CD14-positive monocyte (primary cell): ENCODE data around the gene HHEX. TPM values are rescaled to one million over a fixed set of nuclear protein-coding genes. Genes with fewer than 3 reads are reported as not detected.

ENCODE experiments used
- DNase-seq, 3 donors: peaks; one replicate each; pipeline ENCODE4 v3.0.0-alpha.2; 2011 to 2022
- H2AFZ ChIP-seq: 2 replicates; pipeline ENCODE4 v1.6.0; 2012; ENCODE audit warnings: mild to moderate bottlenecking, low read depth, low read length, inconsistent platforms; ENCODE audit not compliant: insufficient read depth, poor library complexity, severe bottlenecking
- H3K27ac ChIP-seq, 2 donors: 1 replicate in 1 of 2; 2 replicates in 1 of 2; pipeline ENCODE4 v1.5.1; 2012 to 2013; ENCODE audit warnings: low read length in 2 of 2, control low read depth in 1 of 2, inconsistent platforms in 1 of 2, low read depth in 1 of 2, mild to moderate bottlenecking in 1 of 2
- H3K27me3 ChIP-seq, 2 donors: one replicate each; pipeline versions ENCODE4 v1.6.0 to v1.6.1; 2011 to 2013; ENCODE audit warnings: low read length in 2 of 2; ENCODE audit not compliant: control insufficient read depth in 2 of 2, insufficient read depth in 2 of 2
- H3K36me3 ChIP-seq, 2 donors: replicated peaks in 1 of 2; 1 replicate in 1 of 2; 2 replicates in 1 of 2; pipeline versions ENCODE4 v1.5.1 to v1.6.1; 2012 to 2013; ENCODE audit warnings: low read length in 2 of 2, control low read depth in 1 of 2, inconsistent platforms in 1 of 2, mild to moderate bottlenecking in 1 of 2; ENCODE audit not compliant: insufficient read depth in 2 of 2, control insufficient read depth in 1 of 2
- H3K4me1 ChIP-seq, 2 donors: 1 replicate in 1 of 2; 2 replicates in 1 of 2; pipeline versions ENCODE4 v1.5.1 to v1.6.1; 2012 to 2013; ENCODE audit warnings: low read length in 2 of 2, control low read depth in 1 of 2, inconsistent platforms in 1 of 2, mild to moderate bottlenecking in 1 of 2, moderate library complexity in 1 of 2; ENCODE audit not compliant: insufficient read depth in 2 of 2, control insufficient read depth in 1 of 2
- H3K4me2 ChIP-seq: replicated peaks from 2 replicates; pipeline ENCODE3; 2012; ENCODE audit warnings: low read length, moderate library complexity, mild to moderate bottlenecking; ENCODE audit not compliant: poor library complexity, severe bottlenecking; ENCODE audit errors: extremely low read depth
- H3K4me3 ChIP-seq, 3 experiments: fragments of 200-600 bp in 1 of 3; sonication (generic) in 1 of 3; replicated peaks in 1 of 3; 1 replicate in 2 of 3; 2 replicates in 1 of 3; pipeline ENCODE4 v1.5.1; 2011 to 2013; ENCODE audit warnings: low read length in 3 of 3, mild to moderate bottlenecking in 3 of 3, control low read depth in 2 of 3, low read depth in 2 of 3, inconsistent platforms in 1 of 3, moderate library complexity in 1 of 3
- H3K79me2 ChIP-seq: 2 replicates; pipeline ENCODE4 v1.6.0; 2012; ENCODE audit warnings: mild to moderate bottlenecking, control low read depth, inconsistent platforms, low read length, moderate library complexity; ENCODE audit not compliant: insufficient read depth
- H3K9ac ChIP-seq: 2 replicates; pipeline ENCODE4 v1.6.0; 2017; ENCODE audit warnings: low read length, mild to moderate bottlenecking; ENCODE audit not compliant: insufficient read depth, poor library complexity, severe bottlenecking
- H3K9me3 ChIP-seq, 2 donors: replicated peaks in 1 of 2; 1 replicate in 1 of 2; 2 replicates in 1 of 2; pipeline versions ENCODE4 v1.5.1 to v1.6.1; 2012 to 2013; ENCODE audit warnings: low read length in 2 of 2, control low read depth in 1 of 2; ENCODE audit not compliant: control insufficient read depth in 1 of 2, insufficient read depth in 1 of 2
- H4K20me1 ChIP-seq: 2 replicates; pipeline ENCODE4 v1.6.0; 2012; ENCODE audit warnings: mild to moderate bottlenecking, low read length, control low read depth, moderate library complexity; ENCODE audit not compliant: insufficient read depth
- H3K27ac Mint-ChIP-seq, 7 donors: one replicate each; pipeline ENCODE4 v1.8.0; 2020; ENCODE audit warnings: mild to moderate bottlenecking in 7 of 7, mixed read lengths in 7 of 7, moderate library complexity in 6 of 7, inconsistent platforms in 2 of 7
- H3K27me3 Mint-ChIP-seq, 3 donors: one replicate each; pipeline ENCODE4 v1.8.0; 2021 to 2022; ENCODE audit warnings: low read depth in 3 of 3, mild to moderate bottlenecking in 3 of 3, mixed read lengths in 3 of 3, moderate library complexity in 3 of 3, inconsistent platforms in 1 of 3
- H3K36me3 Mint-ChIP-seq, 2 donors: one replicate each; pipeline ENCODE4 v1.8.0; 2020; ENCODE audit warnings: mixed read lengths in 2 of 2, inconsistent platforms in 1 of 2, mild to moderate bottlenecking in 1 of 2
- H3K4me1 Mint-ChIP-seq: one replicate; pipeline ENCODE4 v1.8.0; 2020; ENCODE audit warnings: mild to moderate bottlenecking, mixed read lengths
- H3K4me3 Mint-ChIP-seq, 2 donors: one replicate each; pipeline ENCODE4 v1.8.0; 2020; ENCODE audit warnings: mild to moderate bottlenecking in 2 of 2, mixed read lengths in 2 of 2, moderate library complexity in 1 of 2
- H3K9me3 Mint-ChIP-seq, 7 donors: one replicate each; pipeline ENCODE4 v1.8.0; 2020 to 2022; ENCODE audit warnings: mixed read lengths in 7 of 7, mild to moderate bottlenecking in 6 of 7, moderate library complexity in 6 of 7, inconsistent platforms in 2 of 7
- CTCF ChIP-seq: fragments of 200-600 bp; IDR thresholded peaks from one replicate; pipeline ENCODE4 v1.8.0; 2022; ENCODE audit warnings: antibody characterized with exemption, mild to moderate bottlenecking
- WGBS: methylation state at CpG from one replicate; pipeline ENCODE4 v1.1.5; 2013; ENCODE audit warnings: missing lambda C conversion rate; ENCODE audit not compliant: insufficient coverage; 5-methylcytosine and 5-hydroxymethylcytosine counted together
- intact Hi-C, 2 donors: fragments of 100-400 bp; cut with micrococcal nuclease; formaldehyde crosslinking; loops; one replicate each; pipeline versions ENCODE4 v1.15.0 to v1.15.1; 2023
- polyA plus RNA-seq, 3 donors: library from polyadenylated mRNA; depleted of rRNA in 1 of 3; unstranded in 2 of 3; stranded (reverse) in 1 of 3; fragments of 300-500 nt in 2 of 3; fragments of >200 nt in 1 of 3; fragmentation: Illumina TruSeq in 2 of 3; gene quantifications; 1 replicate in 2 of 3; 2 replicates in 1 of 3; pipeline ENCODE4 v1.2.3, GENCODE V29; 2012 to 2021

HHEX gene
- polyA plus RNA-seq, 3 donors: 33.6 to 54.6 (median 51.2) TPM

GRCh38 chr10:92681306-92681834 is 8.4 kb upstream of the HHEX start:
- intact Hi-C loops: loop anchor here (10.0 kb wide), 2 partner anchors 87 to 833 kb away; partner anchors contain the start of gene KIF11 (in 1 of the 2)

GRCh38 chr10:92688573-92688926 is 1.2 kb upstream of the HHEX start:
- peaks cover 38% of the 10 kb centered on the region for H4K20me1 ChIP-seq
- 0% methylated on average over 2 of the region's 5 CpGs for WGBS
- Mint-ChIP-seq H3K27ac (peak overlapping the region; percentile 86 to 93 (median 91)), H3K4me3 (peak overlapping the region; percentile 95 to 96), H3K36me3 (peaks cover 19 to 35% of the 10 kb centered on the region in 2 donors), H3K4me1 (peaks cover 61% of the 10 kb centered on the region), H3K27me3 (no peaks in the 10 kb centered on the region), H3K9me3 (peaks cover 3 to 13% (median 7%) of the 10 kb centered on the region in 7 donors)
- H3K4me1 ChIP-seq: peaks cover 25 to 38% of the 10 kb centered on the region in 2 donors
- H3K79me2 ChIP-seq: peaks cover 75% of the 10 kb centered on the region
- peaks cover 9 to 11% of the 10 kb centered on the region in 2 donors for H3K36me3 ChIP-seq
- TF ChIP-seq CTCF: no peak
- peak overlapping the region; percentile 94 for H3K9ac ChIP-seq
- DNase-seq: peak in 2 of 3 donors; percentile 41 to 45
- H2AFZ ChIP-seq: peak overlapping the region; percentile 95
- H3K4me3 ChIP-seq: peak overlapping the region; percentile 51 to 92 (median 86)
- intact Hi-C loops: loop anchor here (10.0 kb wide), 2 partner anchors 94 to 826 kb away; partner anchors contain the start of gene KIF11 (in 1 of the 2)
- no peaks in the 10 kb centered on the region for H3K27me3 ChIP-seq
- no peaks in the 10 kb centered on the region for H3K9me3 ChIP-seq
- H3K4me2 ChIP-seq: peak overlapping the region; percentile 98
- peak overlapping the region; percentile 73 to 77 for H3K27ac ChIP-seq

More at GRCh38 chr10:92681306-92681834, 8.4 kb upstream of the HHEX start:
- H3K9me3 ChIP-seq: no peaks in the 10 kb centered on the region
- H3K4me2 ChIP-seq: no peak overlapping the region
- no peak overlapping the region for H3K9ac ChIP-seq
- DNase-seq: no peak
- H3K36me3 Mint-ChIP-seq: peaks cover 12 to 19% of the 10 kb centered on the region in 2 donors
- H3K9me3 Mint-ChIP-seq: peaks cover 5 to 21% (median 9%) of the 10 kb centered on the region in 7 donors
- H3K27ac ChIP-seq: peak overlapping the region in 1 of 2 donors; percentile 16
- no peaks in the 10 kb centered on the region for H3K27me3 Mint-ChIP-seq
- H3K4me3 ChIP-seq: no peak overlapping the region
- no peaks in the 10 kb centered on the region for H3K27me3 ChIP-seq
- WGBS: no CpG with 5 or more reads among the region's 2 CpGs
- peak overlapping the region in 1 of 7 donors; percentile 57 for H3K27ac Mint-ChIP-seq
- no peak overlapping the region for H3K4me3 Mint-ChIP-seq
- H3K36me3 ChIP-seq: no peaks in the 10 kb centered on the region
- H3K4me1 ChIP-seq: peaks cover 12 to 21% of the 10 kb centered on the region in 2 donors
- no peak overlapping the region for H2AFZ ChIP-seq
- peaks cover 8% of the 10 kb centered on the region for H3K79me2 ChIP-seq
- no peak for TF ChIP-seq CTCF
- no peaks in the 10 kb centered on the region for H4K20me1 ChIP-seq
- H3K4me1 Mint-ChIP-seq: peaks cover 36% of the 10 kb centered on the region
